H9 (cell line): ENCODE measurements around the gene RGS6. TPM values are rescaled to one million over a fixed set of nuclear protein-coding genes. Genes with fewer than 3 reads are reported as not detected.

Source experiments
- DNase-seq: peaks from one replicate; pipeline ENCODE4 v3.0.0-alpha.2; 2017
- H2AFZ ChIP-seq: one replicate; pipeline ENCODE4 v1.6.1; 2013; ENCODE audit warnings: mild to moderate bottlenecking, low read length, control low read depth, moderate library complexity
- H2AK5ac ChIP-seq: 2 replicates; pipeline ENCODE4 v1.6.1; 2013; ENCODE audit warnings: low read length, control low read depth, mixed read lengths; ENCODE audit not compliant: insufficient read length
- H2BK120ac ChIP-seq: one replicate; pipeline ENCODE4 v1.6.1; 2013; ENCODE audit warnings: low read depth, mild to moderate bottlenecking, low read length, control low read depth, inconsistent platforms; ENCODE audit not compliant: poor library complexity, severe bottlenecking
- H2BK12ac ChIP-seq: 2 replicates; pipeline ENCODE4 v1.6.1; 2013; ENCODE audit warnings: low read length, control low read depth, mixed read lengths, low read depth; ENCODE audit not compliant: insufficient read length
- H2BK15ac ChIP-seq: 2 replicates; pipeline ENCODE4 v1.6.1; 2013; ENCODE audit warnings: low read depth, low read length, control low read depth
- H2BK20ac ChIP-seq: one replicate; pipeline ENCODE4 v1.6.1; 2013; ENCODE audit warnings: low read depth, mild to moderate bottlenecking, low read length, control low read depth, inconsistent platforms; ENCODE audit not compliant: poor library complexity, severe bottlenecking
- H2BK5ac ChIP-seq: 2 replicates; pipeline ENCODE4 v1.6.1; 2013; ENCODE audit warnings: low read length, control low read depth, mixed read lengths; ENCODE audit not compliant: insufficient read length
- H3K14ac ChIP-seq: 2 replicates; pipeline ENCODE4 v1.6.1; 2013; ENCODE audit warnings: low read length, control low read depth; ENCODE audit not compliant: insufficient read depth
- H3K18ac ChIP-seq: 2 replicates; pipeline ENCODE4 v1.6.1; 2013; ENCODE audit warnings: low read depth, mild to moderate bottlenecking, mixed read lengths, low read length, control low read depth; ENCODE audit not compliant: insufficient read length
- H3K23ac ChIP-seq: 2 replicates; pipeline ENCODE4 v1.6.1; 2013; ENCODE audit warnings: low read length, control low read depth, mixed read lengths, low read depth; ENCODE audit not compliant: insufficient read length
- H3K23me2 ChIP-seq: 2 replicates; pipeline ENCODE4 v1.6.1; 2013; ENCODE audit warnings: low read depth, mild to moderate bottlenecking, mixed read lengths, low read length, control low read depth; ENCODE audit not compliant: insufficient read length, poor library complexity, severe bottlenecking
- H3K27ac ChIP-seq: 2 replicates; pipeline ENCODE4 v1.5.1; 2013; ENCODE audit warnings: low read length, control low read depth, mixed read lengths, low read depth; ENCODE audit not compliant: insufficient read length
- H3K27me3 ChIP-seq: 2 replicates; pipeline ENCODE4 v1.6.1; 2013; ENCODE audit warnings: low read length, control low read depth, inconsistent platforms; ENCODE audit not compliant: insufficient read depth
- H3K4ac ChIP-seq: 2 replicates; pipeline ENCODE4 v1.6.1; 2013; ENCODE audit warnings: low read depth, mild to moderate bottlenecking, control low read depth, inconsistent platforms, low read length, moderate library complexity
- H3K4me1 ChIP-seq: 2 replicates; pipeline ENCODE4 v1.6.1; 2013; ENCODE audit warnings: low read length, control low read depth, inconsistent platforms; ENCODE audit not compliant: insufficient read depth
- H3K4me2 ChIP-seq: 2 replicates; pipeline ENCODE4 v1.6.1; 2013; ENCODE audit warnings: low read length, control low read depth, mixed read lengths; ENCODE audit not compliant: insufficient read length, insufficient read depth
- H3K56ac ChIP-seq: 2 replicates; pipeline ENCODE4 v1.6.1; 2013; ENCODE audit warnings: low read depth, mild to moderate bottlenecking, mixed read lengths, low read length, control low read depth; ENCODE audit not compliant: insufficient read length
- H3K79me1 ChIP-seq: 2 replicates; pipeline ENCODE4 v1.6.1; 2013; ENCODE audit warnings: low read depth, mild to moderate bottlenecking, moderate library complexity, low read length, control low read depth, inconsistent platforms; ENCODE audit not compliant: insufficient read depth, poor library complexity, severe bottlenecking
- H3K79me2 ChIP-seq: 2 replicates; pipeline ENCODE4 v1.6.1; 2013; ENCODE audit warnings: low read length, control low read depth, inconsistent platforms; ENCODE audit not compliant: insufficient read depth
- H3K9ac ChIP-seq: 2 replicates; pipeline ENCODE4 v1.6.1; 2013; ENCODE audit warnings: low read length, control low read depth, mixed read lengths; ENCODE audit not compliant: insufficient read length; ENCODE audit errors: extremely low read depth
- H3K9me3 ChIP-seq: one replicate; pipeline ENCODE4 v1.6.1; 2013; ENCODE audit warnings: low read depth, low read length, inconsistent platforms; ENCODE audit not compliant: control insufficient read depth
- H3T11ph ChIP-seq: one replicate; pipeline ENCODE4 v1.6.1; 2013; ENCODE audit warnings: mild to moderate bottlenecking, low read length, control low read depth, inconsistent platforms
- H4K20me1 ChIP-seq: one replicate; pipeline ENCODE4 v1.6.1; 2013; ENCODE audit not compliant: control insufficient read depth, insufficient read length, insufficient read depth
- H4K5ac ChIP-seq: 2 replicates; pipeline ENCODE4 v1.6.1; 2013; ENCODE audit warnings: low read depth, mild to moderate bottlenecking, mixed read lengths, low read length, control low read depth; ENCODE audit not compliant: insufficient read length
- H4K8ac ChIP-seq: replicated peaks from 2 replicates; pipeline ENCODE4 v1.6.1; 2013; ENCODE audit warnings: low read length, control low read depth, mixed read lengths, low read depth; ENCODE audit not compliant: insufficient read length
- H4K91ac ChIP-seq: 2 replicates; pipeline ENCODE4 v1.6.1; 2013; ENCODE audit warnings: low read depth, mild to moderate bottlenecking, moderate library complexity, mixed read lengths, low read length, control low read depth; ENCODE audit not compliant: insufficient read length
- H3K27ac Mint-ChIP-seq, 3 experiments: 2 replicates in 2 of 3; 3 replicates in 1 of 3; pipeline ENCODE4 v1.8.0; 2020 to 2021; ENCODE audit warnings: mixed read lengths in 3 of 3, mild to moderate bottlenecking in 1 of 3, moderate library complexity in 1 of 3
- H3K27me3 Mint-ChIP-seq: 2 replicates; pipeline ENCODE4 v1.8.0; 2021; ENCODE audit warnings: low read depth, mild to moderate bottlenecking, moderate library complexity, mixed read lengths
- H3K36me3 Mint-ChIP-seq, 3 experiments: 2 replicates in 2 of 3; 3 replicates in 1 of 3; pipeline ENCODE4 v1.8.0; 2020 to 2021; ENCODE audit warnings: low read depth in 3 of 3, mixed read lengths in 3 of 3; ENCODE audit not compliant: insufficient read depth in 1 of 3
- H3K4me1 Mint-ChIP-seq, 2 experiments: 2 replicates each; pipeline ENCODE4 v1.8.0; 2020; ENCODE audit warnings: mixed read lengths in 2 of 2
- H3K4me3 Mint-ChIP-seq, 2 experiments: 2 replicates in 1 of 2; 3 replicates in 1 of 2; pipeline ENCODE4 v1.8.0; 2020 to 2021; ENCODE audit warnings: mild to moderate bottlenecking in 2 of 2, mixed read lengths in 2 of 2, moderate library complexity in 1 of 2
- H3K9me3 Mint-ChIP-seq, 2 experiments: 2 replicates in 1 of 2; 3 replicates in 1 of 2; pipeline ENCODE4 v1.8.0; 2020; ENCODE audit warnings: mild to moderate bottlenecking in 2 of 2, mixed read lengths in 2 of 2, moderate library complexity in 1 of 2
- CTCF ChIP-seq: fragments of 200-600 bp; sonication (generic); conservative IDR thresholded peaks from 3 replicates; pipeline ENCODE4 v1.8.0; 2021; ENCODE audit warnings: antibody characterized with exemption, mild to moderate bottlenecking
- WGBS: extraction: QIAGEN DNeasy Blood & Tissue Kit; methylation state at CpG from one replicate; pipeline ENCODE4 v1.1.7; 2013; ENCODE audit warnings: missing lambda C conversion rate, low lambda C conversion rate, mixed read lengths; ENCODE audit not compliant: insufficient read length; ENCODE audit errors: extremely low coverage; 5-methylcytosine and 5-hydroxymethylcytosine counted together
- total RNA-seq: library from RNA; stranded (reverse); gene quantifications from 2 replicates; pipeline ENCODE4 v1.2.1, GENCODE V29; 2021

Gene RGS6
- total RNA-seq, 1 experiment from 2014 or later = 3.0 TPM

GRCh38 chr14:72595152-72595862, 663.1 kb downstream of the RGS6 start:
- Histone ChIP-seq H2AK5ac (no peak overlapping the region), H3K79me1 (no peaks in the 10 kb centered on the region), H4K5ac (no peak overlapping the region), H3K27me3 (no peaks in the 10 kb centered on the region), H3K4ac (no peak overlapping the region), H3T11ph (no peak overlapping the region), H3K23ac (no peak overlapping the region), H3K79me2 (no peaks in the 10 kb centered on the region), H2BK5ac (no peak overlapping the region), H3K9me3 (no peaks in the 10 kb centered on the region), H3K14ac (no peak overlapping the region), H3K4me1 (no peaks in the 10 kb centered on the region; the same call in 1 of the 2 replicates), H2BK120ac (no peak overlapping the region), H2BK15ac (no peak overlapping the region), H2AFZ (no peak overlapping the region), H4K20me1 (no peaks in the 10 kb centered on the region), H4K91ac (no peak overlapping the region), H3K23me2 (no peaks in the 10 kb centered on the region), H2BK12ac (no peak overlapping the region), H2BK20ac (no peak overlapping the region), H4K8ac (no peak overlapping the region), H3K56ac (no peak overlapping the region), H3K27ac (no peak overlapping the region), H3K4me2 (no peak overlapping the region), H3K9ac (no peak overlapping the region), H3K18ac (no peak overlapping the region)
- no peak for DNase-seq
- Mint-ChIP-seq H3K9me3 (no peaks in the 10 kb centered on the region), H3K27me3 (no peaks in the 10 kb centered on the region), H3K36me3 (no peaks in the 10 kb centered on the region), H3K4me1 (peaks cover 13 to 14% of the 10 kb centered on the region in 2 experiments), H3K27ac (no peak overlapping the region), H3K4me3 (no peak overlapping the region)
- no peak for TF ChIP-seq CTCF
- WGBS = no CpG with 5 or more reads among the region's 8 CpGs
